Measurements from ENCODE around the gene KRTAP5-11.
"Not testable (repeated sequence)": the region's sequence is repeated elsewhere in the genome, so short reads cannot be mapped to it uniquely, and the experiment has no call there.

GRCh38 chr11:71571101-71571850 is 11.4 kb downstream of the KRTAP5-11 start:
- not testable (repeated sequence) for TF ChIP-seq CTCF (conservative IDR thresholded peaks at IDR 0.05; ENCODE audit: low read length); EZH2phosphoT487 (IDR thresholded peaks at IDR 0.05; ENCODE audit: borderline replicate concordance)

Measured in Loucy (cell line).